HFF-Myc (cell line): ENCODE results near the gene ATP4B.

Experiments
- DNase-seq: peaks from one replicate; pipeline ENCODE4 v3.0.0-alpha.2; 2011; ENCODE audit warnings: low read depth; ENCODE audit errors: extremely low read depth
- H3K4me3 ChIP-seq: replicated peaks from 2 replicates; pipeline ENCODE4 v1.5.1; 2011; ENCODE audit warnings: low read depth, mild to moderate bottlenecking, control low read depth, low read length
- TF ChIP-seq, protein P1 (sequence below): IDR thresholded peaks from 2 replicates; pipeline ENCODE4 v1.5.1; 2012; ENCODE audit warnings: mild to moderate bottlenecking, low read depth, low read length, control low read depth; ENCODE audit errors: missing control alignments

The ATP4B gene

DNA sequence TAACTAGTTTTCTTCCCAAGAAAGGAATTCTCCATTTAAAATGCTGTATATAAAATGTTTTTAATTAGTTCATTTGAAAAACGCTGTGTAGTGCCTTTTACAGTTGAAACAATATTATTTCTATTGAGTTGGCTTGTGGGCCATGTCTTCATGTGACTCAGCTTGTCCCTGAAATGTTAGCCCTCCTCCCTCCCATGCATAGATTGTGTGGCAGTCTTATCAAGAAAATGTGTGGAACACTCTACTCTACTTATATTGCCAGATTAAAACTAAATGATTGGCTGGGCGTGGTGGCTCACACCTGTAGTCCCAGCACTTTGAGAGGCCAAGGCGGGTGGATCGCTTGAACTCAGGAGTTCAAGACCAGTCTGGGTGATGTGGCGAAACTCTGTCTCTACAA lies 40.0 kb downstream of the ATP4B start:
- no peak for DNase-seq
- TF ChIP-seq, protein P1, sequence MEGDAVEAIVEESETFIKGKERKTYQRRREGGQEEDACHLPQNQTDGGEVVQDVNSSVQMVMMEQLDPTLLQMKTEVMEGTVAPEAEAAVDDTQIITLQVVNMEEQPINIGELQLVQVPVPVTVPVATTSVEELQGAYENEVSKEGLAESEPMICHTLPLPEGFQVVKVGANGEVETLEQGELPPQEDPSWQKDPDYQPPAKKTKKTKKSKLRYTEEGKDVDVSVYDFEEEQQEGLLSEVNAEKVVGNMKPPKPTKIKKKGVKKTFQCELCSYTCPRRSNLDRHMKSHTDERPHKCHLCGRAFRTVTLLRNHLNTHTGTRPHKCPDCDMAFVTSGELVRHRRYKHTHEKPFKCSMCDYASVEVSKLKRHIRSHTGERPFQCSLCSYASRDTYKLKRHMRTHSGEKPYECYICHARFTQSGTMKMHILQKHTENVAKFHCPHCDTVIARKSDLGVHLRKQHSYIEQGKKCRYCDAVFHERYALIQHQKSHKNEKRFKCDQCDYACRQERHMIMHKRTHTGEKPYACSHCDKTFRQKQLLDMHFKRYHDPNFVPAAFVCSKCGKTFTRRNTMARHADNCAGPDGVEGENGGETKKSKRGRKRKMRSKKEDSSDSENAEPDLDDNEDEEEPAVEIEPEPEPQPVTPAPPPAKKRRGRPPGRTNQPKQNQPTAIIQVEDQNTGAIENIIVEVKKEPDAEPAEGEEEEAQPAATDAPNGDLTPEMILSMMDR = no peak
- H3K4me3 ChIP-seq = no peak overlapping the region

DNA sequence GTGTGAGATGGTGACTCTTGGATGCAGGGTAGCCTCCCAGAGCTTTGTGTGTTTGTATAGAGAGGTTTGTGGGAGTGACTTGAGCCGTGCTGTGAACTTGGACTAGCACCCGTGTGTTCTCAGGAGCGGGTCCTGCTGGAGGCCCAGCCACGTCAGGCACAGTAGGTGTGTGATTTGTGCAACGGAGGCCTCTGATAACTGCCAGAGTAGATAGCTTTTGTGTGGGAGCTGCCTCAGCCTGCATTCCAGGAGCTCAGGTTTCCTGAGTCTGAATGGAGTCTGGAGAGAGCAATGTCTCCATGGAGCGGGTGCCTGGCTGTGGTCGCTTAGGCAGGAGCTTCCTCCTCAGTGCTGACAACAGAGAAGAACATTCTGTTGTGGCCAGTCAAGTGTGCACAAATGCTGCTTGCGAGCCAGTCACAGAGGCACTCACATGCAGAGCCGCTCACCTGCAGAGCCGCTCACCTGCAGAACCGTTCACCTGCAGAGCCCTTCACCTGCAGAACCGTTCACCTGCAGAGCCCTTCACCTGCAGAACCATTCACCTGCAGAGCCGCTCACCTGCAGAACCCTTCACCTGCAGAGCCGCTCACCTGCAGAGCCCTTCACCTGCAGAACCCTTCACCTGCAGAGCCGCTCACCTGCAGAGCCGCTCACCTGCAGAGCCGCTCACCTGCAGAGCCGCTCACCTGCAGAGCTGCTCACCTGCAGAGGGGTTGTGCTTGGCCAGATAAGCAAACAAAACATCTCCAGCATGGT lies 40.8 kb downstream of the ATP4B start:
- TF ChIP-seq, protein P1 = no peak
- DNase-seq = no peak
- H3K4me3 ChIP-seq = no peak overlapping the region

DNA sequence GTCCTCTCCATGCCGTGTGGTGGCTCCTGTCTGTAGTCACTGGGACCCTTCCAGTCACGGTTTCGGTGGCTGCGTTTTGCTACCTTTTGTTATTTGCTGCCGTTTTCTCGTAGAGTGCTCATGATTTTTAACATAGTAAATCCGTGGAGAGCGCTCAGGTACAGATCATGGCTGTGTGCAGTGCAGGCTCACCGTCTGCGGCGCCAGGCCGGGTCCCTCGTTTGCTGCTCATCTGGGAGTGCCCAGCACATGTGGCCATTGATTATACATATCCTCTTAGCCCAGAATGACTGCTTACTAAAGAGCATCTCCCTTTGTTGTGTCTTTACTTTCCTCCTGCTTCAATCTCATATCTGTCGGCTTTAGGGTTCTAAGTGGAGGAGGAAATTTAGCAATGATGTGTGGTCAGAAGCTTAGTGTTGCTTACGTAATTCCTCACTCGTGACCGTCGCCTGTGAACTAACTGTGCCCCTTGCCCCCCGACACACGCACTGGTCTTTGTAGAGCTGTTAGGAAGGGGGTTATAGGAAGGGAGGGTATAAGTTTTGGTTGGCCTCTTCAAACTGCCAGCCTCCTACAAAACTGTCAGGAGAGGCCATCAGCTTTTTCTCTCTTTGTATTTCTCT lies 41.6 kb downstream of the ATP4B start:
- DNase-seq = no peak
- no peak overlapping the region for H3K4me3 ChIP-seq

DNA sequence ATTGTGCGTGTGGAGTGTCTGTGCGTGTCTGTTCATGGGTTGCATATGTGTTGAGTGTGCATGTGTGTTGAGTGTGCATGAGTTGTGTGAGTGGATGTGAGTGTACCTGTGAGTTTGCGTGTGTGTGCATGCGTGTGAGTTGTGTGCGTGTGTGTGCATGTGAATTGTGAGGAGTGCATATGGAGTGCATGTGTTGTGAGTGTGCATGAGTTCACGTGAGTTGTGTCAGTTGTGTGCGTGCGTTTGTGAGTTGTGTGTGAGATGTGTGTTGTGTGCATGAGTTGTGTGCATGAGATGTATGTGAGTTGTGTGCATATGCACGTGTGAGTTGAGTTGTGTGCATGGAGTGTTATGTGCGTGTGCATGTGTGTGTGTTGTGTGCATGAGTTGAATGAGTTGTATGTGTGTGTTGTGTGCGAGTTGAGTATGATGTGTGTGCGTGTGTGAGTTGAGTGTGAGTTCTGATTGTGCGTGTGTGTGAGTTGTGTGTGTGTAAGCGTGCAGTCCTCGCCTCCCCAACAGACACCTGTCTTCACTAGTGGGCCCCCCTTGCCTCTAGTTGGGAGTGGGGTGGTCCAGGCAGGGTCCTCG lies 44.1 kb downstream of the ATP4B start:
- no peak for DNase-seq
- TF ChIP-seq, protein P1 = no peak

More for the DNA sequence above, 41.6 kb downstream of the ATP4B start:
- TF ChIP-seq, protein P1 = no peak

DNA sequence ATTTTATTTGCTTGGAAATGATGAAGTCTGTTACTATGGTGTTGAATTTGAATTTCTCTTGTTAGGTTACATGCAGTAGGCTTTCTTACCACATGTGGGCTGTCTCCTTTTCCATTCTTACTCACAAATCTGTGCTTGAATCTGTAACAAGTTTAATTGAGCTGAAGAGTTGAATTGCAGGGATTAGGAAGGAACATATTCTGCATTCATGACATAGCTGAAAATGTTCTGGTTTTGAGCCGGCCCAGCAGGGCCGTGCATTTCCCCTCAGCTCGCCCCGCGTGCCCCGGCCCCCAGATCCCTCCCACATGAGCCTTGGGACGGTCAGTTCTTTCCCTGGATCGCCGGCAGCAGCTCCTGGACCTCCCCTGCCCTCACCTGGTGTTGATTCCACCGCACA lies 45.4 kb downstream of the ATP4B start:
- no peak overlapping the region for H3K4me3 ChIP-seq
- DNase-seq = no peak
- TF ChIP-seq, protein P1 = no peak

More for the DNA sequence above, 44.1 kb downstream of the ATP4B start:
- no peak overlapping the region for H3K4me3 ChIP-seq

DNA sequence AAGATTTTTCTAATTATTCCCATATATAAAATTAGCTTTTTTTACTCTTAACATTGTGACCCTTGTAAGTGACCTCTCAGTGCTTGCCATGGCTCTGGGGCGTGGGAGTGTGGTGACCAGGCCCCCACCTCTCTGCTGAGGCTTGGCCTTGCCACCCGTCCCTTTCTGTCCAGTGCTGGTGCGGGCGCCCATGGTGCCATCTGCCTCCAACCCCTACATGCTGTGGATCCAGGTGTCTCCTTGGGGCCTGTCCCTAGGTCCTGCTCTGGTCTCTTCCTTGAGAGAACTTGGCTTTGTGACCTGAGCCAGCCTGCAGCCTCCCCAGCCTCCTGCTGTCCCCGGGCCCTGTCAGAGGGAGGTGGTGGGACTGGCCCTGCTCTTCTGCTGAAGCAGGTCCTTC lies 46.0 kb downstream of the ATP4B start:
- no peak for DNase-seq
- TF ChIP-seq, protein P1 = no peak
- no peak overlapping the region for H3K4me3 ChIP-seq
